Measurements from ENCODE around the gene PSMB2. TPM values are rescaled to one million over a fixed set of nuclear protein-coding genes. Genes with fewer than 3 reads are reported as not detected.
A peak's percentile ranks its signal among the peaks of the same experiment; 100 is the strongest.

Gene PSMB2
- total and polyA plus RNA-seq, 5 donors: 32.0 to 37.3 (median 35.8) TPM

- DNase-seq: no peak
- Histone ChIP-seq H3K27me3 (ENCODE audit: control insufficient read depth, insufficient read depth) (no peaks in the 10 kb centered on the region), H3K9me3 (ENCODE audit: control insufficient read depth, low read length) (no peaks in the 10 kb centered on the region), H3K4me1 (ENCODE audit: control insufficient read depth, insufficient read depth, low read length) (no peaks in the 10 kb centered on the region), H3K4me3 (ENCODE audit: low read length) (no peak overlapping the region), H3K27ac (ENCODE audit: low read length) (no peak overlapping the region)
- WGBS: 93% methylated on average over 2 of the region's 2 CpGs
- ATAC-seq: no peak
- intact Hi-C loops (cut with DNase I): loop anchor here in 2 of 4 donors (5.0 to 10.0 kb wide), 3 partner anchors 150 to 203 kb away; no protein-coding TSS in a partner anchor
Measured at GRCh38 chr1:35572296-35572695, 69.0 kb downstream of the PSMB2 start.

DNA sequence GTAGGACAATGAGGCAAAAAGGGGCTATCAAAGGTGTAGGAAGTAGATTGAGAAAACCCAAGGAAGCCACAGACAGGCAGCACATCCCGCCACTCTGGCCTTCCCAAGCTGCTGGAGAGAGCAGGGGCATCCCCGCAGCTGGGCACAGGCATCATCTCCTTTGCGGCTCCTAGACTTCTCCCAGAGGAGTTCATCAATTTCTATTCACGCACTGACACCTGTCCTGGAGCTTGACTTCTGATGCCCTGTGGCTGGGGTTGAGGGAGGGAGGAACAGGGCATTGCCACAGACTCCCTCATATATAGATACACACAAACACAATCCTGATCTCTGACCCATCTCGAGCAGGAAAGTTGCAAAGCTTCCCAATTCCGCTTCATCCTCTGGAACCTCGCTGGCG, 70.1 kb downstream of the PSMB2 start:
- 91% methylated on average over 8 of the region's 8 CpGs for WGBS
- Histone ChIP-seq H3K4me3 (ENCODE audit: low read length) (no peak overlapping the region), H3K9me3 (ENCODE audit: control insufficient read depth, low read length) (no peaks in the 10 kb centered on the region), H3K27ac (ENCODE audit: low read length) (no peak overlapping the region), H3K4me1 (ENCODE audit: control insufficient read depth, insufficient read depth, low read length) (no peaks in the 10 kb centered on the region), H3K27me3 (ENCODE audit: control insufficient read depth, insufficient read depth) (no peaks in the 10 kb centered on the region)
- no peak for ATAC-seq
- intact Hi-C loops (cut with DNase I): loop anchor here in 3 of 4 donors (2.0 to 10.0 kb wide), 4 partner anchors 151 to 204 kb away; no protein-coding TSS in a partner anchor
- no peak for DNase-seq

- DNase-seq (no peak), ATAC-seq (no peak)
- intact Hi-C loops (cut with DNase I): loop anchor here in 3 of 4 donors (2.0 to 10.0 kb wide), 4 partner anchors 152 to 204 kb away; no protein-coding TSS in a partner anchor
- H3K4me1 ChIP-seq (ENCODE audit: control insufficient read depth, insufficient read depth, low read length): no peaks in the 10 kb centered on the region
- no peak overlapping the region for H3K27ac ChIP-seq (ENCODE audit: low read length)
- H3K4me3 ChIP-seq (ENCODE audit: low read length): no peak overlapping the region
- WGBS: 89% methylated on average over 10 of the region's 10 CpGs
- H3K27me3 ChIP-seq (ENCODE audit: control insufficient read depth, insufficient read depth): no peaks in the 10 kb centered on the region
- no peaks in the 10 kb centered on the region for H3K9me3 ChIP-seq (ENCODE audit: control insufficient read depth, low read length)
Measured at GRCh38 chr1:35570589-35571137, 70.7 kb downstream of the PSMB2 start.

GRCh38 chr1:35569936-35570335, 71.4 kb downstream of the PSMB2 start:
- 86% methylated on average over 1 of the region's 1 CpG for WGBS
- H3K27me3 ChIP-seq (ENCODE audit: control insufficient read depth, insufficient read depth): no peaks in the 10 kb centered on the region
- H3K9me3 ChIP-seq (ENCODE audit: control insufficient read depth, low read length): no peaks in the 10 kb centered on the region
- ATAC-seq (no peak), DNase-seq (no peak)
- no peak overlapping the region for H3K4me3 ChIP-seq (ENCODE audit: low read length)
- no peaks in the 10 kb centered on the region for H3K4me1 ChIP-seq (ENCODE audit: control insufficient read depth, insufficient read depth, low read length)
- no peak overlapping the region for H3K27ac ChIP-seq (ENCODE audit: low read length)
- intact Hi-C loops (cut with DNase I): loop anchor here (2.0 to 10.0 kb wide), 8 partner anchors 118 to 365 kb away; no protein-coding TSS in a partner anchor

- ATAC-seq: peak; percentile 38 to 67
- Histone ChIP-seq H3K27me3 (ENCODE audit: control insufficient read depth, insufficient read depth) (no peaks in the 10 kb centered on the region), H3K9me3 (ENCODE audit: control insufficient read depth, low read length) (no peaks in the 10 kb centered on the region), H3K4me1 (ENCODE audit: control insufficient read depth, insufficient read depth, low read length) (no peaks in the 10 kb centered on the region), H3K27ac (ENCODE audit: low read length) (no peak overlapping the region), H3K4me3 (ENCODE audit: low read length) (no peak overlapping the region)
- intact Hi-C loops (cut with DNase I): loop anchor here in 3 of 4 donors (5.0 to 10.0 kb wide), 5 partner anchors 117 to 364 kb away; no protein-coding TSS in a partner anchor
- WGBS: 23% methylated on average over 4 of the region's 4 CpGs
- DNase-seq: peak in 2 of 3 donors; percentile 59 to 81
Measured at GRCh38 chr1:35568975-35569395, 72.3 kb downstream of the PSMB2 start.

GRCh38 chr1:35567947-35568558, 73.3 kb downstream of the PSMB2 start:
- DNase-seq: no peak
- ATAC-seq: no peak
- Histone ChIP-seq H3K9me3 (ENCODE audit: control insufficient read depth, low read length) (no peaks in the 10 kb centered on the region), H3K27ac (ENCODE audit: low read length) (no peak overlapping the region), H3K4me1 (ENCODE audit: control insufficient read depth, insufficient read depth, low read length) (no peaks in the 10 kb centered on the region), H3K27me3 (ENCODE audit: control insufficient read depth, insufficient read depth) (no peaks in the 10 kb centered on the region), H3K4me3 (ENCODE audit: low read length) (no peak overlapping the region)
- intact Hi-C loops (cut with DNase I): loop anchor here in 3 of 4 donors (5.0 to 10.0 kb wide), 5 partner anchors 116 to 363 kb away; no protein-coding TSS in a partner anchor
- 58% methylated on average over 9 of the region's 9 CpGs for WGBS

DNA sequence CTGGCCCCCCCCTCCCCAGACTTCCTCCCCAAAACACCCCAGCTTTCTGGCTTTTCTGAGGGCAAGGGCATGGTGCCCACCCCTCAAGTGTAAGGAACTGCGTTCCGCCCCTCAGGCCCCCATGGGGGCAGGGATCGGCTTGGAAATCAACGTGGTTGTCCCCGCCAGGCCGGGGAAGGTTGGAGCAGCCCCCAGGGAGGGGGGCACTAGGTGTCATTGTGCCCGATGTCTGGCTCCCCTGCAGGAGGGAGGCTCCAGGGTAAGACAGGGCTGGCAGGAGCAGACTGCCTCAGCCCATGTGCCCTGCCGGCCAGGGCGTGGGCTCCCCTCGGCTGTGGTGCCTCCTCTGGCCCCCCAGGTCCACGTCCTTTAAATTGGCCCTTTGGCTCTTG, 75.6 kb downstream of the PSMB2 start:
- WGBS: 86% methylated on average over 11 of the region's 11 CpGs
- Histone ChIP-seq H3K27ac (ENCODE audit: low read length) (no peak overlapping the region), H3K4me1 (ENCODE audit: control insufficient read depth, insufficient read depth, low read length) (no peaks in the 10 kb centered on the region), H3K27me3 (ENCODE audit: control insufficient read depth, insufficient read depth) (no peaks in the 10 kb centered on the region), H3K9me3 (ENCODE audit: control insufficient read depth, low read length) (no peaks in the 10 kb centered on the region), H3K4me3 (ENCODE audit: low read length) (no peak overlapping the region)
- intact Hi-C loops (cut with DNase I): loop anchor here in 3 of 4 donors (2.0 to 10.0 kb wide), 6 partner anchors 113 to 361 kb away; no protein-coding TSS in a partner anchor
- DNase-seq (peak in 1 of 3 donors; percentile 36), ATAC-seq (no peak)

DNA sequence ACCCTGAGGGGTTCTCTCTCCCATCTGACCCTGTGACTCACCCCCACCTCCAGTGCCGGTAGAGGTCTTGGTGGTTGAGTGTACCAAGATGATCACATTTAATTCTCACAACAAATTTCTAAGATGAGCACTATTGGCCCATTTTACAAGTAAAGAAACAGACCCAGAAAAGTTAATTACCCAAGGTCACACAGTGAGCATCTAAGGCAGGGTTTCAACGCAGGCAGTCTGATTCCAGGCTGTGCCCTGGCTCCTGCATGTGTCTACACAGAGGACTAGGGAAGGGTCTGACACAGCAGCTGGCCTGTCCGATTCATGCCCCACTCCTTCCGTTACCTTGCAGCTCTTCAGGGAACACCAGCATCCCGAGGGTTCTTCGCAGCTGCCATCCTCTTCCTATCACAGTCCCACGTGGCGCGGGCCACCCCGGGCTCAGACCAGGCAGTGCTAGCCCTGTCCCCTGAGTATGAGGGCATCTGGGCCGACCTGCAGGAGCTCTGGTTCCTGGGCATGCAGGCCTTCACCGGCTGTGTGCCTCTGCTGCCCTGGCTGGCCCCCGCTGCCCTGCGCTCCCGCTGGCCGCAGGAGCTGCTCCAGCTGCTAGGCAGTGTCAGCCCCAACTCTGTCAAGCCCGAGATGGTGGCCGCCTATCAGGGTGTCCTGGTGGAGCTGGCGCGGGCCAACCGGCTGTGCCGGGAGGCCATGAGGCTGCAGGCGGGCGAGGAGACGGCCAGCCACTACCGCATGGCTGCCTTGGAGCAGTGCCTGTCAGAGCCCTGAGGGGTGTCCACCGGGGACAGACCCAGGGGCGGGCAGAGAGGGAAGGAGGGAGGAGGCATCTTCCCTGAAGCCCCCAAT, 76.2 kb downstream of the PSMB2 start:
- ATAC-seq (no peak), DNase-seq (peak in 1 of 3 donors; percentile 57)
- Histone ChIP-seq H3K27ac (ENCODE audit: low read length) (no peak overlapping the region), H3K9me3 (ENCODE audit: control insufficient read depth, low read length) (no peaks in the 10 kb centered on the region), H3K27me3 (ENCODE audit: control insufficient read depth, insufficient read depth) (no peaks in the 10 kb centered on the region), H3K4me1 (ENCODE audit: control insufficient read depth, insufficient read depth, low read length) (no peaks in the 10 kb centered on the region), H3K4me3 (ENCODE audit: low read length) (no peak overlapping the region)
- intact Hi-C loops (cut with DNase I): loop anchor here (2.0 to 10.0 kb wide), 7 partner anchors 98 to 360 kb away; no protein-coding TSS in a partner anchor
- 87% methylated on average over 28 of the region's 28 CpGs for WGBS

GRCh38 chr1:35564037-35564883, 77.1 kb downstream of the PSMB2 start:
- intact Hi-C loops (cut with DNase I): loop anchor here in 2 of 4 donors (2.0 to 10.0 kb wide), 4 partner anchors 97 to 359 kb away; no protein-coding TSS in a partner anchor
- WGBS: 73% methylated on average over 9 of the region's 9 CpGs
- H3K9me3 ChIP-seq (ENCODE audit: control insufficient read depth, low read length): no peaks in the 10 kb centered on the region
- H3K27me3 ChIP-seq (ENCODE audit: control insufficient read depth, insufficient read depth): no peaks in the 10 kb centered on the region
- H3K27ac ChIP-seq (ENCODE audit: low read length): no peak overlapping the region
- DNase-seq: peak; percentile 76 to 91 (median 86)
- no peaks in the 10 kb centered on the region for H3K4me1 ChIP-seq (ENCODE audit: control insufficient read depth, insufficient read depth, low read length)
- no peak overlapping the region for H3K4me3 ChIP-seq (ENCODE audit: low read length)
- ATAC-seq: peak; percentile 35 to 49

- Histone ChIP-seq H3K4me1 (ENCODE audit: control insufficient read depth, insufficient read depth, low read length) (no peaks in the 10 kb centered on the region), H3K27ac (ENCODE audit: low read length) (no peak overlapping the region), H3K9me3 (ENCODE audit: control insufficient read depth, low read length) (no peaks in the 10 kb centered on the region), H3K4me3 (ENCODE audit: low read length) (no peak overlapping the region), H3K27me3 (ENCODE audit: control insufficient read depth, insufficient read depth) (no peaks in the 10 kb centered on the region)
- WGBS: 64% methylated on average over 12 of the region's 12 CpGs
- intact Hi-C loops (cut with DNase I): loop anchor here in 2 of 4 donors (5.0 to 10.0 kb wide), 3 partner anchors 96 to 358 kb away; no protein-coding TSS in a partner anchor
- ATAC-seq (no peak), DNase-seq (peak in 1 of 3 donors; percentile 51)
Measured at GRCh38 chr1:35563166-35563565, 78.2 kb downstream of the PSMB2 start.
